Heart right ventricle (tissue), 16 donors: ENCODE results near the gene SYNPO2. TPM values are rescaled to one million over a fixed set of nuclear protein-coding genes. Genes with fewer than 3 reads are reported as not detected.
A peak's percentile ranks its signal among the peaks of the same experiment; 100 is the strongest.

Experiments
- ATAC-seq, 8 donors: fragments of 200-7000 bp; cut with Tn5 transposase; one replicate each; pipeline ENCODE4 v1.9.1; 2020; ENCODE audit warnings: mild to moderate bottlenecking in 8 of 8, moderate library complexity in 8 of 8, moderate number of reproducible peaks in 1 of 8
- DNase-seq, 2 donors: peaks; one replicate each; pipeline ENCODE4 v3.0.0-alpha.2; 2020
- H3K27ac ChIP-seq, 10 donors: fragments of 200-600 bp; sonication (generic) in 2 of 10; one replicate each; pipeline versions ENCODE4 v1.5.0 to v1.8.0; 2020 to 2022; ENCODE audit warnings: mild to moderate bottlenecking in 3 of 10
- H3K27me3 ChIP-seq, 7 donors: fragments of 200-600 bp; one replicate each; pipeline ENCODE4 v1.8.0; 2021 to 2022; ENCODE audit warnings: mild to moderate bottlenecking in 2 of 7
- H3K36me3 ChIP-seq, 9 donors: fragments of 200-600 bp; sonication (generic) in 1 of 9; one replicate each; pipeline versions ENCODE4 v1.5.0 to v1.8.0; 2020 to 2022; ENCODE audit warnings: mild to moderate bottlenecking in 2 of 9
- H3K4me1 ChIP-seq, 9 donors: fragments of 200-600 bp; sonication (generic) in 1 of 9; one replicate each; pipeline versions ENCODE4 v1.5.0 to v1.8.0; 2020 to 2022; ENCODE audit warnings: mild to moderate bottlenecking in 4 of 9
- H3K4me3 ChIP-seq, 10 donors: fragments of 200-600 bp; sonication (generic) in 2 of 10; one replicate each; pipeline versions ENCODE4 v1.5.0 to v1.8.0; 2020 to 2022; ENCODE audit warnings: mild to moderate bottlenecking in 7 of 10, moderate library complexity in 2 of 10
- H3K9me3 ChIP-seq, 11 donors: fragments of 200-600 bp in 10 of 11; sonication (generic) in 2 of 11; one replicate each; pipeline versions ENCODE4 v1.5.0 to v1.8.0; 2013 to 2022; ENCODE audit warnings: mild to moderate bottlenecking in 2 of 11, control low read depth in 1 of 11, moderate library complexity in 1 of 11
- WGBS, 2 donors: extraction: QIAGEN DNeasy Blood & Tissue Kit; methylation state at CpG; one replicate each; pipeline ENCODE4 v1.1.7; 2013; ENCODE audit warnings: inconsistent platforms in 1 of 2; 5-methylcytosine and 5-hydroxymethylcytosine counted together
- intact Hi-C, 10 donors: fragments of 100-400 bp; cut with DNase I; formaldehyde crosslinking; loops; one replicate each; pipeline versions ENCODE4 v1.11.1 to v1.14.2; 2022
- polyA plus RNA-seq, 2 donors: library from polyadenylated mRNA; stranded (reverse); fragments of 200-250 nt; gene quantifications; one replicate each; pipeline ENCODE4 v1.2.3, GENCODE V29; 2013
- total RNA-seq, 10 donors: library from RNA; stranded (reverse); fragmentation: NEBNext Ultra II Directional in 3 of 10; extraction: Animal tissue kit (Norgen Biotek cat#: 25700) in 3 of 10; gene quantifications; one replicate each; pipeline versions ENCODE4 v1.2.1 to v1.2.4, GENCODE V29; 2021 to 2023
- TF ChIP-seq, protein P1 (sequence below), 9 donors: fragments of 200-600 bp; sonication (generic) in 2 of 9; IDR thresholded peaks; one replicate each; pipeline versions ENCODE4 v1.5.0 to v1.8.0; 2021 to 2022; ENCODE audit warnings: antibody characterized with exemption in 9 of 9, mild to moderate bottlenecking in 5 of 9, moderate library complexity in 1 of 9
- donor health status: Arrhythmogenic right ventricular cardiomyopathy.
- donor health status: ischemic (EF 13 %, LVEDD 7.1; RV severe dilation, severe dysfunction).
- donor health status: healthy with polysubstance abuse.
- donor health status: DM: no; HTN: yes; CAD: no.
- donor health status: DM: no; HTN: no; CAD: no.
- donor health status: ischemic (EF 25% LVEDD 6.9; RV normal size, moderate dysfunction).
- donor health status: ischemic (EF 25% LVEDD 5.7; RV mildly dilated, moderate dysfunction).
- donor health status: healthy.
- donor health status: DM: yes; HTN: yes; CAD: no.
- donor health status: Ischemic cardiomyopathy.
- donor health status: ischemic (EF 35%, LVEDD 5.7; RV mildly dilated, moderate dysfunction).
- donor health status: nonischemic (EF 11% LVEDD 7.7; RV severe dilation, severe dysfunction).
- donor health status: DM: yes; HTN: yes; CAD: no.
- donor health status: PGD.
- donor health status: ischemic (EF 29% LVEDD 5.4; RV normal size, mild dysfunction).
- donor health status: nonischemic (EF 23%, LVEDD 6.1; RV moderate dilation, normal function).

Gene SYNPO2
- total and polyA plus RNA-seq, 12 donors: 27.5 to 405 (median 244) TPM

- DNase-seq (peak in 1 of 2 donors; percentile 58), ATAC-seq (peak; percentile 70 to 85 (median 77))
- Histone ChIP-seq H3K27me3 (no peaks in the 10 kb centered on the region), H3K4me1 (peaks cover 22 to 91% (median 60%) of the 10 kb centered on the region in 9 donors), H3K36me3 (no peaks in the 10 kb centered on the region), H3K27ac (peak overlapping the region; percentile 14 to 83 (median 75)), H3K9me3 (no peaks in the 10 kb centered on the region), H3K4me3 (peak overlapping the region in 3 of 10 donors; percentile 6 to 19 (median 10))
- 4% methylated on average over 1 of the region's 1 CpG for WGBS, 2 donors
- TF ChIP-seq, protein P1, sequence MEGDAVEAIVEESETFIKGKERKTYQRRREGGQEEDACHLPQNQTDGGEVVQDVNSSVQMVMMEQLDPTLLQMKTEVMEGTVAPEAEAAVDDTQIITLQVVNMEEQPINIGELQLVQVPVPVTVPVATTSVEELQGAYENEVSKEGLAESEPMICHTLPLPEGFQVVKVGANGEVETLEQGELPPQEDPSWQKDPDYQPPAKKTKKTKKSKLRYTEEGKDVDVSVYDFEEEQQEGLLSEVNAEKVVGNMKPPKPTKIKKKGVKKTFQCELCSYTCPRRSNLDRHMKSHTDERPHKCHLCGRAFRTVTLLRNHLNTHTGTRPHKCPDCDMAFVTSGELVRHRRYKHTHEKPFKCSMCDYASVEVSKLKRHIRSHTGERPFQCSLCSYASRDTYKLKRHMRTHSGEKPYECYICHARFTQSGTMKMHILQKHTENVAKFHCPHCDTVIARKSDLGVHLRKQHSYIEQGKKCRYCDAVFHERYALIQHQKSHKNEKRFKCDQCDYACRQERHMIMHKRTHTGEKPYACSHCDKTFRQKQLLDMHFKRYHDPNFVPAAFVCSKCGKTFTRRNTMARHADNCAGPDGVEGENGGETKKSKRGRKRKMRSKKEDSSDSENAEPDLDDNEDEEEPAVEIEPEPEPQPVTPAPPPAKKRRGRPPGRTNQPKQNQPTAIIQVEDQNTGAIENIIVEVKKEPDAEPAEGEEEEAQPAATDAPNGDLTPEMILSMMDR (IDR thresholded peaks at IDR 0.05): no peak
- intact Hi-C loops: loop anchor here (1.0 to 10.0 kb wide), 15 partner anchors 46 to 226 kb away; partner anchors contain the start of genes SYNPO2 (in 4 of the 10) and SEC24D (in 1 of the 10)
Observed at GRCh38 chr4:118968005-118968404, 79.4 kb downstream of the SYNPO2 start.

DNA sequence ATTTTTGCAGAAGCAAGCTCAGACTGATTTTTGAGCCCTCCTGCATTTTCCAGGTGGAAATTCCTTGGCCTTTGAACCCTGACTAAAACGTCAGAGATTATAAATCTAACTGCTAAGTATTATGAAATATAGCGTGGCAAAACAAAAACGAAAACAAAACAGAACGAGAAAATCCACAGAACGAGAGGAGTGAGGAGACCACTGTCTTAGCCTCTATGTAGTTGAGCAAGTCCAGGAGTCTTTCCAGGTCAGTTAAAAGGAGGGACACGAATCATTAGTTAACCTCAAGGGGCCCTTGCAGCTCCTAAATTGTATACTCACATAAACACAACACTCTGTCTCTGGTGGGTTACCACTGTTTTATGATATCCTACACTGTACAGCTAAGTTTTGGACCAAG, 80.2 kb downstream of the SYNPO2 start:
- intact Hi-C loops: loop anchor here (1.0 to 10.0 kb wide), 16 partner anchors 47 to 227 kb away; partner anchors contain the start of genes SYNPO2 (in 4 of the 10) and SEC24D (in 1 of the 10)
- Histone ChIP-seq H3K36me3 (no peaks in the 10 kb centered on the region), H3K9me3 (no peaks in the 10 kb centered on the region), H3K4me3 (peak overlapping the region in 3 of 10 donors; percentile 6 to 19 (median 10)), H3K4me1 (peaks cover 22 to 92% (median 68%) of the 10 kb centered on the region in 9 donors), H3K27ac (peak overlapping the region; percentile 14 to 83 (median 75)), H3K27me3 (no peaks in the 10 kb centered on the region)
- TF ChIP-seq, protein P1 (IDR thresholded peaks at IDR 0.05): no peak
- 26 to 32% methylated on average over 6 of the region's 6 CpGs for WGBS, 2 donors
- DNase-seq: no peak
- ATAC-seq: peak in 6 of 8 donors; percentile 8 to 37 (median 12)

- Histone ChIP-seq H3K4me3 (peak overlapping the region in 2 of 10 donors; percentile 10 to 19), H3K4me1 (peaks cover 22 to 92% (median 73%) of the 10 kb centered on the region in 9 donors), H3K36me3 (no peaks in the 10 kb centered on the region), H3K27ac (peak overlapping the region in 9 of 10 donors; percentile 14 to 83 (median 75)), H3K27me3 (no peaks in the 10 kb centered on the region), H3K9me3 (no peaks in the 10 kb centered on the region)
- 10 to 23% methylated on average over 5 of the region's 5 CpGs for WGBS, 2 donors
- intact Hi-C loops: loop anchor here (1.0 to 10.0 kb wide), 15 partner anchors 47 to 227 kb away; partner anchors contain the start of genes SYNPO2 (in 4 of the 10) and SEC24D (in 1 of the 10)
- ATAC-seq: peak; percentile 81 to 90 (median 86)
- DNase-seq: peak; percentile 21 to 63
- TF ChIP-seq, protein P1 (IDR thresholded peaks at IDR 0.05): peak in 7 of 9 donors; percentile 48 to 79 (median 60)
Observed at GRCh38 chr4:118969359-118969758, 80.7 kb downstream of the SYNPO2 start.

- no peak for ATAC-seq
- no peaks in the 10 kb centered on the region for H3K27me3 ChIP-seq
- WGBS, 2 donors: 38 to 69% methylated on average over 2 of the region's 2 CpGs
- no peak for DNase-seq
- H3K36me3 ChIP-seq: no peaks in the 10 kb centered on the region
- TF ChIP-seq, protein P1 (IDR thresholded peaks at IDR 0.05): no peak
- H3K27ac ChIP-seq: peak overlapping the region in 8 of 10 donors; percentile 4 to 50 (median 28)
- intact Hi-C loops: loop anchor here in 5 of 10 donors (5.0 to 10.0 kb wide), 3 partner anchors 197 to 227 kb away; no protein-coding TSS in a partner anchor
- peaks cover 14 to 84% (median 63%) of the 10 kb centered on the region in 9 donors for H3K4me1 ChIP-seq
- H3K9me3 ChIP-seq: no peaks in the 10 kb centered on the region
- no peak overlapping the region for H3K4me3 ChIP-seq
Observed at GRCh38 chr4:118972167-118972566, 83.5 kb downstream of the SYNPO2 start.
